ENCODE results near the gene PLEKHA3. TPM values are rescaled to one million over a fixed set of nuclear protein-coding genes. Genes with fewer than 3 reads are reported as not detected.

The PLEKHA3 gene
- total RNA-seq: 10.9 and 11.0 TPM in 2 replicates

GRCh38 chr2:178480227-178481181 is at the start of gene PLEKHA3:
Gene PLEKHA3, plus strand, starts transcription at chr2:178480457. Its CDS starts 413 bp downstream, at chr2:178480870.

GRCh38 chr2:178450774-178451525 is 29.3 kb upstream of the PLEKHA3 start, which contains the start of the genes PJVK and PRKRA:
Gene PJVK, plus strand, starts transcription at chr2:178451378. Its CDS starts 2,032 bp downstream, at chr2:178453410.
Gene PRKRA, minus strand, starts transcription at chr2:178451175. Its CDS starts 145 bp downstream, at chr2:178451030.

GRCh38 chr2:178478439-178479274 is 1.6 kb upstream of the PLEKHA3 start, which contains the start of gene FKBP7:
Gene FKBP7, minus strand, starts transcription at chr2:178478600. Its CDS starts 101 bp downstream, at chr2:178478499.

Other genes with a start within 250 kb of the PLEKHA3 start
- 56.7 and 61.4 TPM in 2 replicates for gene PRKRA, start 29.3 kb upstream of the PLEKHA3 start, total RNA-seq
- gene PJVK, start 29.1 kb upstream of the PLEKHA3 start, total RNA-seq: 1.2 and 2.5 TPM in 2 replicates
- gene FKBP7, start 1.9 kb upstream of the PLEKHA3 start, total RNA-seq: 58.6 and 79.2 TPM in 2 replicates